HepG2 (cell line): ENCODE results near the gene GPR27.

ENCODE experiments used
- CEBPZ ChIP-seq: IDR thresholded peaks from 2 replicates; pipeline ENCODE4 v1.6.1; 2012; ENCODE audit warnings: low read length, improper control_type of control experiment
- MAX ChIP-seq: IDR thresholded peaks from 2 replicates; pipeline ENCODE4 v1.6.1; 2012; ENCODE audit warnings: inconsistent platforms
- MLLT10 ChIP-seq: sonication (generic); formaldehyde crosslinking; IDR thresholded peaks from 2 replicates; pipeline ENCODE4 v1.4.0; 2020; ENCODE audit warnings: missing genetic modification reagents
- PCBP1 ChIP-seq: fragments of 200-400 bp; formaldehyde crosslinking; IDR thresholded peaks from 2 replicates; pipeline ENCODE4 v1.6.1; 2017; ENCODE audit warnings: mild to moderate bottlenecking, low read depth, low read length, borderline replicate concordance
- PREB ChIP-seq: sonication (generic); formaldehyde crosslinking; IDR thresholded peaks from 2 replicates; pipeline ENCODE4 v1.4.0; 2020; ENCODE audit warnings: missing genetic modification reagents
- RELA ChIP-seq: sonication (generic); formaldehyde crosslinking; IDR thresholded peaks from 2 replicates; pipeline ENCODE4 v1.4.0; 2020; ENCODE audit warnings: missing genetic modification reagents
- SIX1 ChIP-seq: sonication (generic); formaldehyde crosslinking; IDR thresholded peaks from 2 replicates; pipeline ENCODE4 v1.4.0; 2020; ENCODE audit warnings: missing genetic modification reagents, borderline replicate concordance
- ZNF383 ChIP-seq: sonication (generic); formaldehyde crosslinking; IDR thresholded peaks from 2 replicates; pipeline ENCODE4 v1.4.0; 2020; ENCODE audit warnings: missing genetic modification reagents, mild to moderate bottlenecking, borderline replicate concordance
- ZNF460 ChIP-seq: sonication (generic); formaldehyde crosslinking; IDR thresholded peaks from 2 replicates; pipeline ENCODE4 v1.5.1; 2020; ENCODE audit warnings: missing genetic modification reagents, mild to moderate bottlenecking, borderline replicate concordance
- ZNF720 ChIP-seq: sonication (generic); formaldehyde crosslinking; IDR thresholded peaks from 2 replicates; pipeline ENCODE4 v1.4.0; 2020; ENCODE audit warnings: missing genetic modification reagents
- ZNF782 ChIP-seq: sonication (generic); formaldehyde crosslinking; IDR thresholded peaks from 2 replicates; pipeline ENCODE4 v1.4.0; 2020; ENCODE audit warnings: missing genetic modification reagents, mild to moderate bottlenecking, borderline replicate concordance

- TF ChIP-seq ZNF383 (CRISPR knock-in tag) (no peak), PREB (CRISPR knock-in tag) (no peak), RELA (CRISPR knock-in tag) (no peak), SIX1 (CRISPR knock-in tag) (no peak), MLLT10 (CRISPR knock-in tag) (no peak), ZNF460 (CRISPR knock-in tag) (no peak), ZNF782 (no peak), ZNF720 (no peak), CEBPZ (no peak), MAX (no peak), PCBP1 (no peak)
Observed at GRCh38 chr3:71733319-71733718, 20.3 kb upstream of the GPR27 start.
